ENCODE measurements around the gene TAT.

The TAT gene

GRCh38 chr16:71559855-71560254, 17.0 kb downstream of the TAT start:
- no peaks in the 10 kb centered on the region for H3K36me3 ChIP-seq (ENCODE audit: insufficient read depth, low read length)
- no peak overlapping the region for H3K9ac ChIP-seq (ENCODE audit: low read length)
- no peaks in the 10 kb centered on the region for H3K27me3 ChIP-seq (ENCODE audit: control insufficient read depth in 1 of 2, insufficient read depth in 2 of 2, low read length in 2 of 2)
- H3K4me1 ChIP-seq (ENCODE audit: insufficient read depth, low read length) = peaks cover 8% of the 10 kb centered on the region
- no peaks in the 10 kb centered on the region for H3K9me3 ChIP-seq (ENCODE audit: low read length)
- H3K4me3 ChIP-seq (ENCODE audit: low read depth in 1 of 2, low read length in 2 of 2) = no peak overlapping the region
- no peak overlapping the region for H3K27ac ChIP-seq (ENCODE audit: low read depth, low read length)

GRCh38 chr16:71557954-71558582, 18.8 kb downstream of the TAT start:
- H3K9me3 ChIP-seq (ENCODE audit: low read length) = no peaks in the 10 kb centered on the region
- H3K9ac ChIP-seq (ENCODE audit: low read length) = no peak overlapping the region
- H3K27ac ChIP-seq (ENCODE audit: low read depth, low read length) = no peak overlapping the region

GRCh38 chr16:71557299-71557698, 19.6 kb downstream of the TAT start:
- Histone ChIP-seq H3K27ac (ENCODE audit: low read depth, low read length) (no peak overlapping the region), H3K4me3 (ENCODE audit: low read depth in 1 of 2, low read length in 2 of 2) (no peak overlapping the region), H3K27me3 (ENCODE audit: control insufficient read depth in 1 of 2, insufficient read depth in 2 of 2, low read length in 2 of 2) (no peaks in the 10 kb centered on the region), H3K9ac (ENCODE audit: low read length) (no peak overlapping the region), H3K36me3 (ENCODE audit: insufficient read depth, low read length) (no peaks in the 10 kb centered on the region), H3K4me1 (ENCODE audit: insufficient read depth, low read length) (no peaks in the 10 kb centered on the region), H3K9me3 (ENCODE audit: low read length) (no peaks in the 10 kb centered on the region)

More at GRCh38 chr16:71557954-71558582, 18.8 kb downstream of the TAT start:
- H3K36me3 ChIP-seq (ENCODE audit: insufficient read depth, low read length) = no peaks in the 10 kb centered on the region
- H3K27me3 ChIP-seq (ENCODE audit: control insufficient read depth in 1 of 2, insufficient read depth in 2 of 2, low read length in 2 of 2) = no peaks in the 10 kb centered on the region
- H3K4me1 ChIP-seq (ENCODE audit: insufficient read depth, low read length) = no peaks in the 10 kb centered on the region
- no peak overlapping the region for H3K4me3 ChIP-seq (ENCODE audit: low read depth in 1 of 2, low read length in 2 of 2)

- Histone ChIP-seq H3K36me3 (ENCODE audit: insufficient read depth, low read length) (no peaks in the 10 kb centered on the region), H3K27me3 (ENCODE audit: control insufficient read depth in 1 of 2, insufficient read depth in 2 of 2, low read length in 2 of 2) (no peaks in the 10 kb centered on the region), H3K27ac (ENCODE audit: low read depth, low read length) (no peak overlapping the region), H3K9ac (ENCODE audit: low read length) (no peak overlapping the region), H3K4me3 (ENCODE audit: low read depth in 1 of 2, low read length in 2 of 2) (no peak overlapping the region), H3K9me3 (ENCODE audit: low read length) (no peaks in the 10 kb centered on the region), H3K4me1 (ENCODE audit: insufficient read depth, low read length) (no peaks in the 10 kb centered on the region)
These were observed 21.5 kb downstream of the TAT start for GRCh38 chr16:71555230-71555891.

GRCh38 chr16:71552698-71553503, 24.0 kb downstream of the TAT start:
- Histone ChIP-seq H3K9ac (ENCODE audit: low read length) (no peak overlapping the region), H3K4me3 (ENCODE audit: low read depth in 1 of 2, low read length in 2 of 2) (no peak overlapping the region), H3K36me3 (ENCODE audit: insufficient read depth, low read length) (no peaks in the 10 kb centered on the region), H3K27ac (ENCODE audit: low read depth, low read length) (no peak overlapping the region), H3K4me1 (ENCODE audit: insufficient read depth, low read length) (no peaks in the 10 kb centered on the region), H3K9me3 (ENCODE audit: low read length) (no peaks in the 10 kb centered on the region), H3K27me3 (ENCODE audit: control insufficient read depth in 1 of 2, insufficient read depth in 2 of 2, low read length in 2 of 2) (no peaks in the 10 kb centered on the region)

GRCh38 chr16:71547168-71547567, 29.7 kb downstream of the TAT start:
- H3K9me3 ChIP-seq (ENCODE audit: low read length) = no peaks in the 10 kb centered on the region

GRCh38 chr16:71542377-71542776, 34.5 kb downstream of the TAT start:
- no peaks in the 10 kb centered on the region for H3K36me3 ChIP-seq (ENCODE audit: insufficient read depth, low read length)
- peaks cover 0 to 5% of the 10 kb centered on the region in 2 donors for H3K27me3 ChIP-seq (ENCODE audit: control insufficient read depth in 1 of 2, insufficient read depth in 2 of 2, low read length in 2 of 2)
- no peak overlapping the region for H3K27ac ChIP-seq (ENCODE audit: low read depth, low read length)
- H3K4me1 ChIP-seq (ENCODE audit: insufficient read depth, low read length) = no peaks in the 10 kb centered on the region
- H3K9ac ChIP-seq (ENCODE audit: low read length) = no peak overlapping the region
- no peaks in the 10 kb centered on the region for H3K9me3 ChIP-seq (ENCODE audit: low read length)
- H3K4me3 ChIP-seq (ENCODE audit: low read depth in 1 of 2, low read length in 2 of 2) = no peak overlapping the region

More at GRCh38 chr16:71547168-71547567, 29.7 kb downstream of the TAT start:
- peaks cover 0 to 4% of the 10 kb centered on the region in 2 donors for H3K27me3 ChIP-seq (ENCODE audit: control insufficient read depth in 1 of 2, insufficient read depth in 2 of 2, low read length in 2 of 2)
- H3K4me3 ChIP-seq (ENCODE audit: low read depth in 1 of 2, low read length in 2 of 2) = no peak overlapping the region
- H3K27ac ChIP-seq (ENCODE audit: low read depth, low read length) = no peak overlapping the region
- H3K36me3 ChIP-seq (ENCODE audit: insufficient read depth, low read length) = no peaks in the 10 kb centered on the region
- no peak overlapping the region for H3K9ac ChIP-seq (ENCODE audit: low read length)
- H3K4me1 ChIP-seq (ENCODE audit: insufficient read depth, low read length) = no peaks in the 10 kb centered on the region

GRCh38 chr16:71537643-71538042, 39.2 kb downstream of the TAT start:
- Histone ChIP-seq H3K36me3 (ENCODE audit: insufficient read depth, low read length) (no peaks in the 10 kb centered on the region), H3K27ac (ENCODE audit: low read depth, low read length) (no peak overlapping the region), H3K4me1 (ENCODE audit: insufficient read depth, low read length) (no peaks in the 10 kb centered on the region), H3K9ac (ENCODE audit: low read length) (no peak overlapping the region), H3K4me3 (ENCODE audit: low read depth in 1 of 2, low read length in 2 of 2) (no peak overlapping the region), H3K9me3 (ENCODE audit: low read length) (no peaks in the 10 kb centered on the region), H3K27me3 (ENCODE audit: control insufficient read depth in 1 of 2, insufficient read depth in 2 of 2, low read length in 2 of 2) (peaks cover 0 to 5% of the 10 kb centered on the region in 2 donors)

GRCh38 chr16:71536752-71537499, 40.0 kb downstream of the TAT start:
- H3K9me3 ChIP-seq (ENCODE audit: low read length) = no peaks in the 10 kb centered on the region
- no peaks in the 10 kb centered on the region for H3K27me3 ChIP-seq (ENCODE audit: control insufficient read depth in 1 of 2, insufficient read depth in 2 of 2, low read length in 2 of 2)
- no peak overlapping the region for H3K4me3 ChIP-seq (ENCODE audit: low read depth in 1 of 2, low read length in 2 of 2)
- no peaks in the 10 kb centered on the region for H3K4me1 ChIP-seq (ENCODE audit: insufficient read depth, low read length)
- H3K9ac ChIP-seq (ENCODE audit: low read length) = no peak overlapping the region
- no peak overlapping the region for H3K27ac ChIP-seq (ENCODE audit: low read depth, low read length)
- no peaks in the 10 kb centered on the region for H3K36me3 ChIP-seq (ENCODE audit: insufficient read depth, low read length)

GRCh38 chr16:71532366-71532765, 44.5 kb downstream of the TAT start:
- no peaks in the 10 kb centered on the region for H3K4me1 ChIP-seq (ENCODE audit: insufficient read depth, low read length)
- H3K27me3 ChIP-seq (ENCODE audit: control insufficient read depth in 1 of 2, insufficient read depth in 2 of 2, low read length in 2 of 2) = no peaks in the 10 kb centered on the region
- no peak overlapping the region for H3K9ac ChIP-seq (ENCODE audit: low read length)
- H3K36me3 ChIP-seq (ENCODE audit: insufficient read depth, low read length) = no peaks in the 10 kb centered on the region
- no peaks in the 10 kb centered on the region for H3K9me3 ChIP-seq (ENCODE audit: low read length)
- no peak overlapping the region for H3K4me3 ChIP-seq (ENCODE audit: low read depth in 1 of 2, low read length in 2 of 2)
- no peak overlapping the region for H3K27ac ChIP-seq (ENCODE audit: low read depth, low read length)

GRCh38 chr16:71528863-71529262, 48.0 kb downstream of the TAT start:
- H3K27me3 ChIP-seq (ENCODE audit: control insufficient read depth in 1 of 2, insufficient read depth in 2 of 2, low read length in 2 of 2) = no peaks in the 10 kb centered on the region
- H3K9ac ChIP-seq (ENCODE audit: low read length) = no peak overlapping the region
- H3K9me3 ChIP-seq (ENCODE audit: low read length) = no peaks in the 10 kb centered on the region
- H3K36me3 ChIP-seq (ENCODE audit: insufficient read depth, low read length) = no peaks in the 10 kb centered on the region
- peaks cover 3% of the 10 kb centered on the region for H3K4me1 ChIP-seq (ENCODE audit: insufficient read depth, low read length)
- no peak overlapping the region for H3K27ac ChIP-seq (ENCODE audit: low read depth, low read length)
- no peak overlapping the region for H3K4me3 ChIP-seq (ENCODE audit: low read depth in 1 of 2, low read length in 2 of 2)

Measured in muscle layer of colon (tissue), 2 donors.